A673 (cell line): ENCODE measurements around the gene CXCR3.

ENCODE experiments used
- EZH2 ChIP-seq: fragments of 200-600 bp; sonication (generic); IDR thresholded peaks from 2 replicates; pipeline ENCODE4 v1.6.1; 2017; ENCODE audit warnings: borderline replicate concordance, low read depth, mild to moderate bottlenecking, mixed read lengths, antibody characterized with exemption, low read length; ENCODE audit not compliant: poor library complexity, severe bottlenecking
- TF ChIP-seq, protein P1 (sequence below): fragments of 300-800, 200-600 bp; sonication (generic); conservative IDR thresholded peaks from 2 replicates; pipeline ENCODE4 v1.5.1; 2017; ENCODE audit warnings: low read depth, mild to moderate bottlenecking, antibody characterized with exemption, low read length, moderate library complexity, mixed read lengths

DNA sequence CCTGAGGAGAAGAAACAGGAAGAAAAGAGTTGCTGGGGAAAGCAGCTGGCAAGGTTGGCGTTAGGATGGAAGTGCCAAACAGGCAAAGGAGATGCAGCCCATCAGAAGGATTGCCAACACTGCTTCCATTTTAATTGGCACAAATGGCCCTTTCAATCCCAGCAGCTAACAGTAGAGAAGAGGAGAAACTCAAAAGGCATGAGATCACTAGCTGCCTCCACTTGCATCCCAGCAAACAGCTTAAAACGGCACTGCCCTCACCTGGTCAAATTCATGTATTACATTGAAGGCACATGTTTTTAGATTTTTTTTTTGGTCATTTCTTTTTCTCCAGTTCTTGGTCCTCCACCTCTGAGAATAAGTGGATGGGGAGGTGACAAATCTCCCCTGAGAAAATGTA lies 34.1 kb upstream of the CXCR3 start:
- TF ChIP-seq, protein P1, sequence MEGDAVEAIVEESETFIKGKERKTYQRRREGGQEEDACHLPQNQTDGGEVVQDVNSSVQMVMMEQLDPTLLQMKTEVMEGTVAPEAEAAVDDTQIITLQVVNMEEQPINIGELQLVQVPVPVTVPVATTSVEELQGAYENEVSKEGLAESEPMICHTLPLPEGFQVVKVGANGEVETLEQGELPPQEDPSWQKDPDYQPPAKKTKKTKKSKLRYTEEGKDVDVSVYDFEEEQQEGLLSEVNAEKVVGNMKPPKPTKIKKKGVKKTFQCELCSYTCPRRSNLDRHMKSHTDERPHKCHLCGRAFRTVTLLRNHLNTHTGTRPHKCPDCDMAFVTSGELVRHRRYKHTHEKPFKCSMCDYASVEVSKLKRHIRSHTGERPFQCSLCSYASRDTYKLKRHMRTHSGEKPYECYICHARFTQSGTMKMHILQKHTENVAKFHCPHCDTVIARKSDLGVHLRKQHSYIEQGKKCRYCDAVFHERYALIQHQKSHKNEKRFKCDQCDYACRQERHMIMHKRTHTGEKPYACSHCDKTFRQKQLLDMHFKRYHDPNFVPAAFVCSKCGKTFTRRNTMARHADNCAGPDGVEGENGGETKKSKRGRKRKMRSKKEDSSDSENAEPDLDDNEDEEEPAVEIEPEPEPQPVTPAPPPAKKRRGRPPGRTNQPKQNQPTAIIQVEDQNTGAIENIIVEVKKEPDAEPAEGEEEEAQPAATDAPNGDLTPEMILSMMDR: peak; percentile 72
- no peak for TF ChIP-seq EZH2
